IgD-negative memory B cell (primary cell): ENCODE results near the gene AGAP1. TPM values are rescaled to one million over a fixed set of nuclear protein-coding genes. Genes with fewer than 3 reads are reported as not detected.
A peak's percentile ranks its signal among the peaks of the same experiment; 100 is the strongest.

Experiments used
- H3K27ac Mint-ChIP-seq, 3 donors: one replicate each; pipeline ENCODE4 v1.8.0; 2020 to 2022; ENCODE audit warnings: mild to moderate bottlenecking in 3 of 3, mixed read lengths in 3 of 3, moderate library complexity in 1 of 3
- H3K27me3 Mint-ChIP-seq: one replicate; pipeline ENCODE4 v1.8.0; 2021; ENCODE audit warnings: mixed read lengths
- H3K36me3 Mint-ChIP-seq: one replicate; pipeline ENCODE4 v1.8.0; 2020; ENCODE audit warnings: mild to moderate bottlenecking, mixed read lengths
- H3K4me1 Mint-ChIP-seq, 3 donors: one replicate each; pipeline ENCODE4 v1.8.0; 2020 to 2022; ENCODE audit warnings: mixed read lengths in 3 of 3, mild to moderate bottlenecking in 1 of 3
- H3K4me3 Mint-ChIP-seq, 4 donors: one replicate each; pipeline ENCODE4 v1.8.0; 2020 to 2022; ENCODE audit warnings: mild to moderate bottlenecking in 4 of 4, mixed read lengths in 4 of 4, moderate library complexity in 3 of 4
- H3K9me3 Mint-ChIP-seq, 3 donors: one replicate each; pipeline ENCODE4 v1.8.0; 2020 to 2021; ENCODE audit warnings: mixed read lengths in 3 of 3, mild to moderate bottlenecking in 1 of 3
- polyA plus RNA-seq: library from polyadenylated mRNA; unstranded; fragments of 300-500 nt; fragmentation: Illumina TruSeq; gene quantifications from one replicate; pipeline ENCODE4 v1.2.3, GENCODE V29; 2021

The AGAP1 gene
- polyA plus RNA-seq, 1 donor from 2014 or later = not detected

DNA sequence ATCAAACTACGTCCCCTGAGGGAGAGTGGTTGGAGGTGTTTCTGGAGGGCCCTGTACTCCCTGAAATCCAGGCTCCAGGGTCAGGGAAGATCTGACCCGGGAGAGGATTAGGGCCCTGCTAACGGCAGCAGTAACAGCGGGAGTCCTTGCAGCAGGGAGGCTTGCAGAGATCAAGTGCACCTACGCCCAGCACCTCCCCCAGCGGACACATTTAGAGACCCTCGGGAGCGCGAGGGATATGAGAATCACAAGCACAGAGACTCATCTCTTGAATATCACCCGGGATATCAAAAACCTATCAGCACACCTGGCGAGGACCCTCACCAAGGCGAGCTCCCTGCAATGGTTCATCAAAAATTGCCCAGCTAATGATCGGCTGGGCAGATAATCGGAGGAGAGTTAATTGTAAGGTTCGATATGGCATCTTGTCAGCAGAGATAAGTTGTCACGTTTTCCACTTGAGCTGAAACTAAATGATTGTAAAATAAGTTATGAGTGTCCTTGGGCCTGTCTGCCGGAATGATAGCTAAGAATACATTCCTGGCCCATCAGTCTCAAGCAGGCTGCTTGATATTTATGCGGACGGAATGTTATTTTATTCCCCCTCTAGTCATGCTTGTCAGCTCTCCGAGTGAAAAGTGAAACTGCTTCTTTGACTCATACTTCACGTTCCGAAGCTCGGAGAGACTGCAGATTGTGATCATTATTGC lies 464.5 kb downstream of the AGAP1 start:
- no peaks in the 10 kb centered on the region for H3K4me1 Mint-ChIP-seq
- peaks cover 0 to 2% (median 0%) of the 10 kb centered on the region in 3 donors for H3K9me3 Mint-ChIP-seq
- H3K27ac Mint-ChIP-seq = no peak overlapping the region
- no peaks in the 10 kb centered on the region for H3K36me3 Mint-ChIP-seq
- H3K27me3 Mint-ChIP-seq = peaks cover 3% of the 10 kb centered on the region
- no peak overlapping the region for H3K4me3 Mint-ChIP-seq

DNA sequence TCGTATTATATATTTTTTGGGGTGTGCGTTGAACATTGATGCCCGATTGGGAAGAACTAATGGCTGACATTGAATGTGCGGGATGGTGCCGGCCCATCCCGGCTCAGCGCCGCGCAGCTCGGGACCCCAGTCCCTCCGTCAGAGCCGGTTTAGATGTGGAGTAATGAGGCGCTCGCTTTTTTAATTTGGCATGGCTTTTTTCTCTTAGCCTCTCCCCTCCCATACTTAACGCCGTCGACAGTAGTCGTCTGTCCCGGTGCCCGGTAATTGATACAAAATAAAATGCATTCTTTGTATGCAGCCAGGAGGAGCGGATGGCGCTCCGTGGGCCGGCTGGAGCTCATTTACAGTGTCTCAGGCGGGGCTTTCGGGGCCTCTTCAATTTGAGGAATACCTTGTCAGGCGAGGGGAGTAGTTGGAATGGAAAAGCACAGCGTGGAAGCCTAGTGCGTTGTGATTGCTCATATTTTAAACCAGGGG lies 465.1 kb downstream of the AGAP1 start:
- Mint-ChIP-seq H3K27ac (no peak overlapping the region), H3K36me3 (no peaks in the 10 kb centered on the region), H3K4me3 (no peak overlapping the region), H3K9me3 (peaks cover 0 to 2% (median 0%) of the 10 kb centered on the region in 3 donors), H3K4me1 (no peaks in the 10 kb centered on the region), H3K27me3 (peaks cover 4% of the 10 kb centered on the region)

DNA sequence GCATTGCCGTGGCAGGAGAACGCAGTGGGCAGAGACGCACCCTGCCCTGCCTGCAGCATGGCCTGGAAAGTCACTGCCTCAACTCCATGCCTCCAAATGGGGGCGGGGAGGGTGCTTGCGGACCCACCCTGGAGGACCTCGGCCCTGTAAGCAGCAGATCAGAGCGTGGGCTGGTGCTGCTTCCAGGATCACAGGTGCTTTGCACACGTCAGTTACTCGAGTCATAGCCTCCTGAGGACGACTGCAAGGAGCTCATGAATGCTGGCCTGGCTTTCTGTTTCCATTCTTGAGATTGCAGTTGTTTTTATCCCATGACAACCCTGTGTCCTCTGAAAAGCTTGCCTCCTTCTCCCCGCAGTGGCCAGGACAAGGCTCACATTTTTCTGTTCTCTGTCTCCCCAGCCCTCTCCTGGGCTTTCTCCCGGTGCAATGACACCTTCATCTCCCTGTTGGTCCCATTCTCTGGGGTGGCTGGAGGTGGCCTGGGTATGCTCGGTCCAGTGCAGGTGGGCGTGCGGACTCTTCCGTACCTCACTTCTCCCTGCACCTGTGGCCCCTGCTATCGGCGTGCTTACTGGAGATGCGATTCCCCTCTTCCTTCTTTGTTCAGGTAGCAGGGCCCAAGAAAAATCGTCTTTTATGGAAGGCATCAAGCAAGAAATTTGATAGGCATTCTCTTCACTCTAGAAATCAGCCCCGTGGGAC lies 466.3 kb downstream of the AGAP1 start:
- Mint-ChIP-seq H3K4me1 (no peaks in the 10 kb centered on the region), H3K36me3 (no peaks in the 10 kb centered on the region), H3K27ac (no peak overlapping the region), H3K9me3 (peaks cover 0 to 2% (median 0%) of the 10 kb centered on the region in 3 donors), H3K27me3 (peaks cover 4% of the 10 kb centered on the region), H3K4me3 (no peak overlapping the region)

DNA sequence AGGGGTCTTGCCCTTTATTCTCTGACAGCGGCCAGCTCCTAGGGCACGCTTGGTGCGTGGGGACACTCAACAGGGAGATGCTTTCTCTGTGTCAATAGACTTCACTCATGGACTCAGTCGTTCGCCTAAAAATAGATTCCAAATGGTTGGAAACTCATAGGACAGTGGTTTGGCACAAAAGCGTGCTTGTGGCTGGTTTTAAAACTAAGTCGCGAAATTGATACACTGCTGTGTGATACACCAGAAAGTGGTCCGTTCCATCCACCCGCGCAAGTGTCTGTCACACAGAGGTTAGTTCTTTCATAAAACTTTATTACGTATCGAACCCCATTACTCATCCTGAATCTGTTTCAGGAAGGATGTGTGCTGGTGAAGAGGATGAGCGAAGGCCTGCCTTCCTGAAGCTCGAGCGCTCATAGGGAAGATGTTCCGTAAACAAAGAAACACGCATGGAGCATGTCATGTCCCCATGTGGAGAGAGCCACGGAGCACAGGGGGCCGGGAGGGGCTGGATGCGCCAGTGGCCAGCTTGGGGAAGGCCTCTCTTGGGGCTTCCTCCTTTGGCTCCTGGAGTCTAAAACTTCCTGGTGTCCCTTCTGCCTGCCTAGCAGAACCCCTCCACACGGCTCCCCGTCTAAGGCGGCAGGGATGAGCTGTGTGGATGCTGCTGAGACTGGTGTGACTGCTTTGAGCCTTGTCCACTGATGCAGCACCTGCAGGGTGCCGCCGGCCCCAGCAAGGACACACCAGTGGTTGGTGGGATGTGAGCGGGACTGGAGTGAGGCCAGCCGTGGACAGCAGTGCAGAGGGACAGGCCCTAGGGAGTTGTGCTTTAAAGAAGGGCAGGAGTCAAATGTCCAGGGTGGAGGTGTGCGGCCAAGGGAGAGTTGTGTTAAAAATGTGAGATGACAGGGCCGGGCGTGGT lies 467.1 kb downstream of the AGAP1 start:
- peaks cover 0 to 2% (median 0%) of the 10 kb centered on the region in 3 donors for H3K9me3 Mint-ChIP-seq
- H3K4me3 Mint-ChIP-seq = no peak overlapping the region
- no peaks in the 10 kb centered on the region for H3K4me1 Mint-ChIP-seq
- H3K27ac Mint-ChIP-seq = no peak overlapping the region
- no peaks in the 10 kb centered on the region for H3K36me3 Mint-ChIP-seq
- H3K27me3 Mint-ChIP-seq = peaks cover 4% of the 10 kb centered on the region

DNA sequence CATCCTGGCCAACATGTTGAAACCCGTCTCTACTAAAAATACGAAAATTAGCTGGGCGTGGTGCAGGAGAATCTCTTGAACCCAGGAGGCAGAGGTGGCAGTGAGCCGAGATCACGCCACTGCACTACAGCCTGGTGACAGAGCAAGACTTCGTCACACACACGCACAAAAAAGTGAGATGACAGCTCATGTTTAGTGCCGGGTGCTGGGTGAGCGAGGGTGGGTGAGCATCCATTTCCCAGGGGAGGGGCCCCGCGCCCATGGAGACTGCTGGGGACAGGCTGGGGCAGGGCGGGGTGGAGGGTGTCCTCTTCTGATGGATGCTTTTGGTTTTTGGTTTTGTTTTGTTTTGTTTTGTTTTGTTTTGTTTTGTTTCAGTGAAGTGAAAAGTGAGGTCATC lies 467.9 kb downstream of the AGAP1 start:
- Mint-ChIP-seq H3K9me3 (peaks cover 0 to 2% (median 0%) of the 10 kb centered on the region in 3 donors), H3K27ac (no peak overlapping the region), H3K36me3 (no peaks in the 10 kb centered on the region), H3K27me3 (peaks cover 4% of the 10 kb centered on the region), H3K4me3 (no peak overlapping the region), H3K4me1 (no peaks in the 10 kb centered on the region)

DNA sequence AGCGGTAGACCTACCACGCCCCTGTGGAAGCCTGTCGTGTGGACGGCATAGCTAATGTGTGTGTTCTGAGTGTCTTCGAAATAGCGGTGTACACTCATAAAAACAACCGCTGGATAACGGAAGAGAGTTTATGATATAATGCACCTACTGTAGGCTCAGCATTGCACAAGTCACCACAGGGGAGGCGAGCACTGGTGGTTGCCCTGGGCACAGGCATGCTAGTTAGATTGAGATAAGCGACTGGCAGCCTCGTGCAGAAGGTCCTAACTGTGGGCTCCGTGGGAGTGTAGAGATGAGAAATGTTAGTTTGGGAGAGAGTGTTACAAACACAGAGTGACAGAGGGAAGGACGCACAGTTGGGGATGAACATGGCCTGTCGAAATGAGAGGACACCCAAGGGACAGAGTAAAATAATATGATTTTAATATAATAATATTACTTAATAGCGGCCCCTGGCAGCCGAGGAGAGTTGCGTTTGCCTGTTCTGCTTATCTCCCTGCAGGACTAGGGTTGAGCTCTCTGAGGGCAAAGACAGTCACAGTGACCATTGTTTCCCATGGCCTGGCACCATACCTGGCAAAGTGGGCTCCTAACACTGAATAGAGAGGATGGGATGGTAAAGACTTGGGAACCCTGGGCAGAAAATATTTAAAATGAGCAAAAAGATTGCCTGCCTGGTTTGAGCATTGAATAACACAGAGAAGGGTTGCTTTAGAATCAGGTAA lies 470.2 kb downstream of the AGAP1 start:
- Mint-ChIP-seq H3K27me3 (peaks cover 4% of the 10 kb centered on the region), H3K4me3 (no peak overlapping the region), H3K4me1 (no peaks in the 10 kb centered on the region), H3K36me3 (no peaks in the 10 kb centered on the region), H3K9me3 (no peaks in the 10 kb centered on the region), H3K27ac (no peak overlapping the region)

DNA sequence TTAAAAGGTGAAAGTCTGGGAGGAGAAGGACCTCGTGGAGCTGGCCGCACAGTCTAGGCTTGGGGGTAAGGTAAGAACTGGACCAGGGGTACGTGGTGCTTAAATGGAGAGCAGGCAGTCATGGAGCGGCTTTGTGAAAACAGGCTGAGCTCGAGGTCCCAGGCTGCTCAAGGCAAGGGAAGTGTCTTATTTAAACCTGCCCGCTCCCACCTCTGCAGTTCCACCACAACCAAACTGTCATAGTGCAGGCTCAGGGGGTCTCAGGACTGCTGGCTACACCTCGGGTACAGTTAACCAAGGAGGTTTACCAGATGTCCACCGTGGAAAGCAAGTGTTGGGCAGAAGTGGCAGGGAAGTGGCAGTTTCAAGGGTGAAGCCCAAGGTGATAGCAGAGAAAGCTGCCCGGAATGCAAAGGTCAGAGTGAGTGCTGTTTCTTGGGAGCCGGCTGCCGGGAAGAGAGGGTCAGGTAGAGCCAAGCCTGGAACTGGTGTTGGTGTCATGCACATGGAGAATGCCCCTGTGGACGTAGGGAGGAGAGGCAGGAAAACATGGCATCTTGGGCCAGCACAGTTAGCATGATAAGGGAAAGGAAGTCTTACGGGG lies 471.0 kb downstream of the AGAP1 start:
- Mint-ChIP-seq H3K9me3 (no peaks in the 10 kb centered on the region), H3K27ac (no peak overlapping the region), H3K27me3 (peaks cover 4% of the 10 kb centered on the region), H3K4me1 (no peaks in the 10 kb centered on the region), H3K4me3 (no peak overlapping the region), H3K36me3 (no peaks in the 10 kb centered on the region)

DNA sequence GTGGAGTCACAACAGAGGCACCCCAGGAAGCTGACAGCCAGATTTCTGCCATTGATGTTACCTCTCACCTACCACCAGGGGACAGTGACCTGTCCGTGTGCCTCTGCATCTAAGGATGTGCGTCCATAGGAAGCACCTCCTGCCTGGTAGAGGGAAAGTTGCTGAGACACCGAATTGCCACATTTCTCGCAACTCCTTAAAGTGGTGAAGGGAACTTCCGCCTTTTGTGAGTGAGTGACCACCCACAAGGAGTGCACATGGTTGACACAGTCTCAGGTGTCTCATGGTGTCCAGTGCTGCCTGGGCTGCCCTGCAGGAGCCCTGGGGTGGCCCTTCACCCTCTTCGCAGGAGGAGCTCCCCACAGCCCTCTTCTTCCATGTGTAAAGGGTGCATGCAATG lies 472.6 kb downstream of the AGAP1 start:
- no peak overlapping the region for H3K4me3 Mint-ChIP-seq
- H3K27ac Mint-ChIP-seq = no peak overlapping the region
- no peaks in the 10 kb centered on the region for H3K36me3 Mint-ChIP-seq
- H3K4me1 Mint-ChIP-seq = no peaks in the 10 kb centered on the region
- peaks cover 4% of the 10 kb centered on the region for H3K27me3 Mint-ChIP-seq
- H3K9me3 Mint-ChIP-seq = no peaks in the 10 kb centered on the region

DNA sequence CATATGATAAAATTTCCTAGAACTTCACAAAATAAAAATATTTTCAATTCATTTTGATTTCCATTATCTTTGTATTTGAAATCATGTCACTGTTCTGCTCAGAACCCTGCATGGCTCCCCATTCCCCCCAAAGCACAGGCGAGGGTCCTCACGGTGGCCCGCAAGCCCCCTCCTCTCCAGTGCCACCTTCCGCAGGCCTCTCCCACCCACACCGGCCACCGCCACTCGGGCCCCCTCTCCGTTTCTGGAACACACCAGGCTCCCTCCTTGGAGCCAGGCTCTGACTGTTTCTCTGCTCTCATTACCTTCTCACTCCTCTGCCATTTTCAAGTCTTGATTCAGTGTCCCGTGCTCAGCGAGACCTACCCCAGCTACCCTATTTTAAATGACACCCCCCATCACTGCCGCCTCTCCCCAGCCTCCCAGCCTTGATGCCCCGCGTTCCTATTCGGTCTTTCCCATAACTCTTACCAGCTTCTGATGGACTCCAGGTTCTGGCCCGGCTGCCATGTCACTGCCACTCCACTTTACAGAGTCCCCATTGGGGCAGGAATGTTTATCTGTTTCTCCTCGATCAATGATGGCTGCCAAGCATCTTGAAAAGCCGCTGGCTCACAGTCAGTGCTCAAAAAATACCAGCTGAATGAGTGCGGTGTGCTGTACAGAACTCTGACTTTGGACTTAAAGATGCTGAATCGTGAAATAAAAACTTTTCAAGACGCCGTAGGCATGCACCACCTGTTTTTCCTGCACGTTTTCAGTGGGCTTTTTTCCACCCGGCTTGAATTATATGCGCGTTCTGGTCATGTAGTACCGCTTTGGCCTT lies 473.3 kb downstream of the AGAP1 start:
- Mint-ChIP-seq H3K9me3 (no peaks in the 10 kb centered on the region), H3K4me1 (no peaks in the 10 kb centered on the region), H3K27me3 (peaks cover 4% of the 10 kb centered on the region), H3K27ac (no peak overlapping the region), H3K36me3 (no peaks in the 10 kb centered on the region), H3K4me3 (peak overlapping the region in 1 of 4 donors; percentile 12)

DNA sequence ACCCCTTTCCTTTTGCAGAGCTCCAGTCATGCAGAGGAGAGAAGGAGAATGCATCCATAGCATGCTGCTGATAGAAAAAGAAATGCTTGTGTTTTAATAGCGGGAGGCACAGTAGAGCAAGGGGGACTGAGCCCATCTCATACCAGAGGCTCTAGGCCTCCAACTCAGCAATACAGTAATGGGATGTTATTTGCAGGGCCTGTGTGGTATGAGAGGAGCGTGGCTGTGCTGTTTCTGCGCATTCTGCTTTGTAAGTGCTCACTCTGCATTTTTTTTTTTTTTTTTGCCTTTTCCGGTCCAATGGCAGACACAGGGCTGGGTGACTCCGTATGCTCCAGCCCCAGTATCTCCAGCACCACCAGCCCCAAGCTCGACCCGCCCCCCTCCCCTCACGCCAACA lies 474.3 kb downstream of the AGAP1 start:
- Mint-ChIP-seq H3K4me1 (no peaks in the 10 kb centered on the region), H3K27ac (no peak overlapping the region), H3K36me3 (no peaks in the 10 kb centered on the region), H3K4me3 (no peak overlapping the region), H3K9me3 (no peaks in the 10 kb centered on the region), H3K27me3 (peaks cover 2% of the 10 kb centered on the region)

DNA sequence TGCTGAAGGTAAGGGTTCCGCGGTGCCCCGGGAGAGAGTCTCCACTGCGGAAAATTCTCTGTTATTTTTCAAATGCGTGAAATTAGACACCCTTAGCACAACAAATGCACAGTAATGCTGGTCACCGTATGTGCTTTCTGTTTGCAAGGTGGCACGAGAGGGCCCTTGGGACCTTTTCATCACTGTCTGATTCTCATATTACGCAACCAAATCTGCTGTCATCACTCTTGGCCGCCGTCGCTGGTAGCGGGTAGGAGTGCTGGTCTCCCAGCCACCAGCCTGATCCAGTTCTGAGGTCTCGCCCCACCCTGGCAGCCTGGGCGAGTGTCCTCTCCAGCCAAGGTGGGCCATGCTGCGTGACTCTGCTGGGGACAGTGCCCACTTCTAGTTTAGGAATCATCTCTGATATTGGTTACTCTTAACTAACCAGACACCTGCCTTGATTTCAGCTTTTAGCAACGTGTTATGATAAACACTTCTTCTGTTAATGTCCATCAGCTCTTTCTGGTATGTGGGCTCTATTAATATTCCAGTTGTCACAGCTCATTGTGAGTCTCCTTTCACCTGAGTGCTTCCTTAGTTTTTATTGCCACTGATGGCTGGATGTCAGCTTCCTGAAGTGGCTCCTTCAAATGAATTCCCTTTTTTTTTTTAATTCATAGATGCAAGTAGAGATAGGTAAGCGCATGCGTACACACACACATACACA lies 474.9 kb downstream of the AGAP1 start:
- Mint-ChIP-seq H3K27me3 (peaks cover 2% of the 10 kb centered on the region), H3K36me3 (no peaks in the 10 kb centered on the region), H3K27ac (no peak overlapping the region), H3K4me3 (no peak overlapping the region), H3K9me3 (peaks cover 0 to 3% (median 1%) of the 10 kb centered on the region in 3 donors), H3K4me1 (no peaks in the 10 kb centered on the region)

DNA sequence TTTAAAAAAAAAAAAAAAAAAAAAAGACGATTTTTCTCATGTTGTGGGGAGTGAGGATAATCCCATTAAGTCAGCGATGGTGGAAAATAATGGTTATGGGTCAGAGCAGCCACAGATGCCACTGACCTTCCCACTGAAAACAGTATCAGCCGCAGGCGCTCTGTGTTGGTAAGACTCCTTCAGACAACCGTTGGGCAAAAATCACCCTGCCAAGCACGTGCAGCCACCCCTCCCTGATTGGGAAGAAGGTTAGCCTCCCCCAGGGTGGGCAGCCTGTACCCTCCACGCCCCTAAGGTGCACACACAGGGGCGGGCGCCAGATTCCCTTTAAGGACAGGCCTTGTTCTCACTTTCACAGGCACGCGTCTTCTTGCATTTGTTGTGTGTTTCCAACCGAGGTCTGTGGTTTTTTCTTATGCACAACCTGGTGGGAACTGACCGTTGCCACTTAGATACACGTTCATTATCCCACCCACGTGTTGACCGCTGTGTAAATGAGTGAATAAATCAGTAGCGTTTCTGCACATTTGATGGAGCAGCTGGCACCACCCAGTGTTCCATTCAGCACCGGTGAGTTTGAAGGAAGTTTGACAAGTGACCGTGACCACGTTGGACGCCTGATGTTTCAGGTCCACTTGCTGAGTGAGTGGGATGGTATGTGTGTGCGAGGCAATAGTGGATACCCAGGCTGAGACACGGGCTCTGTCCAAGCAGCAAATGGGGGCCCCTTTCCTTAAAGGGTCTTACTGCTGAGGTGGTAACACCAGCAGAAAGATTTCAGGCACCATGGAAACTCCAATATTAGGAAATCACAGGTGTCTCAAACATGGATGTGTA lies 476.6 kb downstream of the AGAP1 start:
- peaks cover 1% of the 10 kb centered on the region for H3K27me3 Mint-ChIP-seq
- no peak overlapping the region for H3K27ac Mint-ChIP-seq
- peaks cover 0 to 2% (median 0%) of the 10 kb centered on the region in 3 donors for H3K4me1 Mint-ChIP-seq
- H3K4me3 Mint-ChIP-seq = no peak overlapping the region
- H3K36me3 Mint-ChIP-seq = no peaks in the 10 kb centered on the region
- peaks cover 0 to 3% (median 1%) of the 10 kb centered on the region in 3 donors for H3K9me3 Mint-ChIP-seq
